ENCODE results near the gene FOXS1.

The FOXS1 gene
- total RNA-seq = 0 to 0.05 (median 0) reads per million in 18 experiments

DNA sequence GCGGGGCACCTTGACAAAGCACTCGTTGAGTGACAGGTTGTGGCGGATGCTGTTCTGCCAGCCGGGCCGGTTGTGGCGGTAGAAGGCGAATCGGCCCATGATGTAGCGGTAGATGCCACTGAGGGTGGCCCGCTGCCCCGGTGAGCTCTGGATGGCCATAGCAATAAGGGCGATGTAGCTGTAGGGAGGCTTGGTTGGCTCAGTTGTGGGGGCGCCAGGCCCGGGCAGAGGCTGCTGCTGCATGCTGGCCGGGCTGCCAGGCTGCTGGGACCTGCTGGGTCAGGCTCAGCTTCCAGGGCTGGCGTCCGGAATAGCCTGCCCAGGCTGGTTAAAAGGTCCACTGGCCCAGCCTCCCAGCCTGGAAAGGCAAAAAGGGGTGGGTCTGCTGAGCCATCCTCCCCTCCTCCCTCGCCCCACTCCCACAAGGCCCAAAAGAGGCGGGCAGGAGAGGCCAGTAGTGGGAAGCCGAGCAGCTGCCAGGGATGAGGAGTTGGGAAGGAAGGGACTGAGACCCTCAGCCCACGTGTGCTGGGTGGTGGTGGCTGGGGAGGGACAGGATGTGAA is at the start of gene FOXS1:
Gene FOXS1 (minus strand): TSS at position 305 of the 564 bp plus-strand sequence. CDS start 62 bp downstream, at position 243.
- DNase-seq = no peak

GRCh38 chr20:31890646-31891045 is 45.2 kb upstream of the FOXS1 start:
- DNase-seq = no peak

DNA sequence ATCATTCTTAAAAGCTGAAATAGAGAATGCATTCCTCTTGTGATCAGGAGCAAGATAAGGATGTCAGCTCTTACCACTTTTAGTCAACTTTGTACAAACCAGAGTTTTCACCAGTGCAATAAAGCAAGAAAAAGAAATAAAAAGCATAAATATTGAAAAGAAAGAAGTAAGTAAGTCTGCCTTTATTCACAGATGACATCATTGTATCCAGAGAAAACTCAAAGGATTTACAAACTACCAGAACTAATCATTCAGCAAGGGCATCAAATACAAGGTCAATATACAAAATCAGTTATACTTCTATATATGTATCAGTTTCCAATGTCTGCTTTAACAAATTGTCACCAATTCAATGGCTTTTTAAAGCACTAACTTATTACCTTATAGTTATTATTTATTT is 38.4 kb upstream of the FOXS1 start:
- DNase-seq = no peak

DNA sequence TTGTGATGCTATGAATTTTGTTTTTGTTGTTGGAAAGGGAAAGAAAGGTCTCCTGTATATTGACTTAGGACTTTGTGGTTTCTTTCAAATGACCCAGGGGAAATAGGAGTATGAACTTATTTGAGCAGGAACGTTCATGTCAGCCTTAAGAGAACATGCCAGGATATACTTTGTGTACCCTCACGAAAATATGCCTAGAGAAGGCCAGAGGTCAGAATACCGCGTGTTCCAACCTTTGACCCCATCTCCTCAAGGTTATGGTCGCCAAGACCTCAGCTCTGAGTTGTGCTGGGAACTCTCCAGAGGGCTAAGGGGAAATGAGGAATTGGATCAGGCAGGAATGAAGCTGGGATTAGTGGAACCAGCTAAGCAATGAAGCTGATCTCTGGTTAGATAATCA is 36.5 kb upstream of the FOXS1 start:
- DNase-seq = no peak

GRCh38 chr20:31879143-31879987 is 34.0 kb upstream of the FOXS1 start:
- DNase-seq = peak; percentile 96 to 98

DNA sequence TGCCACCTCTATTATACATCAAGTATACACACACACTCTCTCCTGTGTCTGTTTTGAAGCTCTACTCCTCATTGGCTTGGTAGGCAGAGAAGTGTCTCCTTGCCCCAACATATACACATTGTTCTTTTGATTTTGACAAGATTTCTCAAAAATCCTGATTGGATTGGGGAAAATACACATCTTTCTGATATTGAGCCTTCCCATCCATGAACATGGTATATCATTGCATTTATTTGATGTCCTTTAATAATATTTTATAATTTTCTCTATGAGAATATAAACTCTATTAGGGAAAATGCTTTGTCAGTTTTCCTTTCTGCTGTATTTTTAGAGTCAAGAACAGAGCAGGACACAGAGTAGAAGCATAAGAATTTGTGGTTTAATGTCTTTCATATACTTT is 32.3 kb upstream of the FOXS1 start:
- DNase-seq = no peak

- DNase-seq = no peak
Measured at GRCh38 chr20:31875671-31876070, 30.3 kb upstream of the FOXS1 start.

DNA sequence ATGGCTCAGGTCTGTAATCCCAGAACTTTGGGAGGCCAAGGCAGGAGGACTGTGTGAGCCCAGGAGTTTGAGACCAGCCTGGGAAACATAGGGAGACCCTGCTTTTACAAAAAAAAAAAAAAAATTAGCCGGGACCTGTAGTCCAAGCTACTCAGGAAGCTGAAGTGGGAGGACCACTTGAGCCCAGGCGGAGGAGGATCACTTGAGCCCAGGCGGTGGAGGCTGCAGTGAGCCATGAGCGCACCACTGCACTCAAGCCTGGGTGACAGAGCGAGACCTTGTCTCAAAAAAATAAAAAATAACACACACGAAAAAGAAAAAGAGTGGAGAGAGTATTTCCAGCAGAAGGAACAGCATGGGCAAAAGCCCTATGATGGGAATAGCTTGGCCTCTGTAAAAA is 27.0 kb upstream of the FOXS1 start:
- DNase-seq = no peak

DNA sequence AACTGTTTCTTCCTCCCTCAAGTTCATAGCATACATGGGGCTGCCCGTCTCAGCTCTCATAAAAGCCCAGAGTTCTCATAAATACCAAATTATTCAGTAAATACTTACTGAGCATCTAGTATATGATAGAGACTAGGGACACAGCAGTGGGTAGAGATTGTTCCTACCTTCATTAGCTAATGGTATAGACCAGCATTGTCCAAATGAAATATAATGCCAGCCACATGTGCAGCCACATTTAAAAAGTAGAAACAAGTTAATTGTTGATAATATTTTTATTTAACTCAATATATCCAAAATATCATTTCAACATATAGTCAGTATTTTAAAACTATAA is 26.2 kb upstream of the FOXS1 start:
- no peak for DNase-seq

GRCh38 chr20:31870726-31871617 is 25.6 kb upstream of the FOXS1 start:
- DNase-seq = no peak

DNA sequence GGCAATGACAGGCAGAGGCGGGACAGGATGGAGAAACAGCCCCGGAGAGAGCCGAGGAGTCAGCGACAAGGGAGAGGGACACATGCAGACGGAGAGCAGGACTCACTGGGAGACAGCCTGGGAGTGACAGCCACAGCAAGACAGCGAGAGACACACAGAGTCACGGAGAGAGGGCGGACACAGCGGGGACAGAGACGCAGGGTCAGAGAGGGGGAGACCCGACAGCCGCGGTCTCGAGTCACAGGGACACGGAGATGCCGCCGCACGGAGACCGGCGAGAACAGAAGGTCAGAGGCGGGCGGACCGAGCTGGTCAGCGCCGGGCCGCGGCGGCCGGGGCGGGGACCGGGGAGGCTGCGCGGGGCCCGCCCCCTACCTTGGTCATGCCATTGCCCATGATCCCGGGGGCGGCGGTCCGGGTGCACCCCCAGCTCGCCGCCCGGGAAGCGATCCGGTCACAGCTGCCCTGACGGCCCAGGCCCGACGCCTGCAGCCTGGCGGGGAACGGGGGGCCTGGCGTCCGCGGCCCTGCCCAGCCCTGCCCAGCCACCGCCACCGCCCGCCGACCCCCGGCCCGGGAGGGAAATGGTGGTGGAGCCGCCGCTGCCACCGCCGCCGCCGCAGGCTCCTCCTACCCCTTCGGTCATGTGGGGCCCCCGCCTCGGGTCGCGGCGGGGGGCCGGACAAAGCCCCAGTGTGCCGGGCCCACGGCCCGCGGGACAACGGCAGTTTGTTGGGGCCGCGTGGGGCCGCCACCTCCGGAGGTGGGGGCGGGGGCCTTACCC is 24.7 kb upstream of the FOXS1 start, which contains the start of the genes DUSP15 and TTLL9:
Gene DUSP15 (minus strand): TSS at position 586 of the 784 bp plus-strand sequence. CDS start 190 bp downstream, at position 396.
Gene TTLL9 (plus strand): TSS at position 693 of the 784 bp plus-strand sequence. CDS start 493 bp downstream, outside the sequence.
- peak; percentile 6 to 32 for DNase-seq

GRCh38 chr20:31869673-31869941 is 24.2 kb upstream of the FOXS1 start:
- DNase-seq = no peak

DNA sequence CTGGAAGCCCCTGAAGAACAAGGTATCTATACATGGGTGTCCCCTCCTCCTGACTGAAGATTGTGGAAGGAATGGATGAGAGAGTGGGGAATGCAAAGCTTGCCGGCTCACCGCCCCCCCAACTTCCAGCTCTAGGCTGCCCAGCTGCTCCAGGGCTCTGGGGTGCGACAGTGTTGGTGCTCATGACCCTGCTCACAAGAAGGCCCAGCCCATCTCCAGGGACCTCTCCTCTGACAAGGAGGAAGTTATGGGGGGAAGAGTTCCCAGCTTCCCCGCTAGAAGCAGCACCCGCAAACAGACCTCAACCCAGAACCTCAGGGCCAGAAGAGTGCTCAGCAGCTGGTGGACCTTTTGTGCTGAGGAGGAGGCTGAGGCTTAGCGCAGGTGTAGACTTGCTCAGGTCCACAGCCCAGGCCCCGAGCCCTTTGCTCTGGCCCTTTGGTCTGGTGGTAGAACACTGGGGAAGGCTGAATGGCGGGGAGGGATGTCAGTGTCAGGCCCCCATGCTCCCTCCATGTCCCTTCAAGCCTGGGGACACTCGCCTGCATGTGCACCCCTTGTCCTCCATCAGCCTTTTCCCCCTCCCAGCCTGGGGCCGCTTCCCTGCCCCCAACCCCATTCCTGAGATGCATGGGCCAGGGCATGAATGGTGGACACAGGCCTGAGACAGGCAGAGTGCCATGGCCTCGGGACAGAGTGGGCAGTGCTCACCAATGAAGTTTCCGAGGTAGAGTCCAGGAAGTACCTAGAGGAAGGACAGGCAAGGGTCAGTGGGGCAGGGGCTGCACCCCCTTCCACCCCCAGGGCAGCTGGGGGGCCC is 23.7 kb upstream of the FOXS1 start:
- DNase-seq = no peak

DNA sequence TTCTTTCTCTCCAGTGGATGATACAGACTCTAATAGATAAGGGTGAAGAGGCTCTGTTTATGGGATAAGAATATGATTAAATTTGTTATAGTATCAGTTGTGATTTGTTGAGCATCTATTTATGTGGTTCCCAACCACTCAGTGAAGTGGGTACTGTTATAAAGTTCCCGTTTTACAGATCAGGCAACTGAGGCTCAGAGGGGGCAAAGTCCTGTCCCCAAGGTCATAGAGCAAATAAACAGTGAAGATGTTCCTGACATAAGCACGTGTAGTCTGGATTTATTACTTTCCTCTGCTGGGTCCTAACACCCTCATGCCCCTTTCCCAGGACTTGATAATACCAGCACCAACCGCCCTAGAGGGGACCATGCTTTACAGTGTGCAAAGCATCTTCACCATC is 20.8 kb upstream of the FOXS1 start:
- no peak for DNase-seq

DNA sequence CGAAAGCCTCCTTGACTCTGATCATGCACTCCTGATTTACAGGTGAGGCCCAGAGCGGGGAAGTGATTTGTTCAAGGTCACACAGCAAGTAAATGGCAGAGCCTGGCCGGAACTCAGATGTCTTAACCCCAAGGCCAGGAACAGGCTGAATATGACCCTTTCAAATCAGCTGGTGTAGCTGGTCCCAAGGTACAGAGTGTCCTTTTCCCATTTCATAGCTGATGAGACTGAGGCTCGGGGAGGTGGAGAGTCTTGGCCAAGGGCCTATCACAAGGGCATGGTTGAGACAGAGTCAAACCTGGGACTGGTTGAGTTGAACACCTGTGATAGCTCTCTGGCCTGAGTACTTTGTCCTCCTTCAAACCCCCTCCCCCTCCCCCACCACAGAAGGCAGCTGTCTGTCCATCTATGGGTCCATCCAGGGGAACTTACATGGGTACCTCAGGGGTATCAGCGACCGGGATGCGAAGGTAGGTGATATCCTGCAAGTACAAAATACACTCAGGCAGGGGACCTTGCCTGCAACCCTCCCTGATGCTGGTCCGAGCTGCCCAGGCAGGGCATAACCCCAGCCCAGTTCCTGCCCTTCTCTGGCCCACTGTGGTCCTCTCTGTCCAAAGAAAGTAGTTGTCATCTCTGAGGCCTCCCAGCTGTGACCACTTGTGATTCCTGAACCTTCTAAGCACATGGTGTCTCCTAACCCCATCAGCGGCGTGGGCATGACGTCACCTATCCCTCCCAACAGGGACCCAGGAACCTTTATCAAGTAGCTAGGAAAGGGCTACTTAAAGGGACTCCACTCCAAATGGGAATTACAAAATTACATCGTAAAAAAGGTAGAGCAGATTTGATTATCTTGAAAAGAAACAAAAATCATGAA is 19.4 kb upstream of the FOXS1 start:
- no peak for DNase-seq

DNA sequence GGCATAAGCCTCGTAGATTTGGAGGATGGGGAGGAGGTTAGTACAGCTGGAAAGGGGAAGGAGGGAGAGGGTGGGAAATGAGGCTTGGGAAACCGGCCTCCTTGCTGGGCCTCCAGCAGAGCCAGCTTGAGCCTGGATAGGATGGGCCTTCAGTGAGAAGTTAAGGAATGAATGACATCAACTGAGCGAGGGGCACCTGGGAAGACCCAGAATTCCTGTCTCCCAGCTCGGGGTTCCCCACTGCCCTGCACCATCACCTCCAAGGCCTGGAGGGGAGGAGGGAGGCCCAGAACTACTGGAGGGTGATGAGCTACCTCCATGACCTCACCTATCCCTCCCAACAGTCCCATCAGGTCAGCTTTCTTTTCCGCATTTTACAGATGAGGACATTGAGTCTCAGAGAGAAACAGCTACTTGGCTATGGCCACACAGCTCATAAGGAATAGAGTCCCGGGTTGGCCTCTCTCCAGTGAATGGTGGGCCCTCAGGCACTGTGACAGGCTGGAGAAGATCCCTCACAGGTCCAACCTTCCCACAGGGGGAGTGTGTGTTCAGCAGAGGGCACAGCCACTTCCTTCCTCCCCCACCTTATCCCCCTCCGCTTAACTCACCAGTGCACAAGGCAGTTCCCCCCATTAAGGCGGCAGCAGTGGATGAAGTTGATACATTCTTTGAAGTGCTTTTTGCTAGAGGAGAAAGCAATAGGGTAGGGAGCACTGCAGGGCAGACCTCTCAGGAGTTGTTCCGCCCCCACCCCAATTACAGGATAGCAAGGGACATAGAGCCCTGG is 18.1 kb upstream of the FOXS1 start:
- no peak for DNase-seq

DNA sequence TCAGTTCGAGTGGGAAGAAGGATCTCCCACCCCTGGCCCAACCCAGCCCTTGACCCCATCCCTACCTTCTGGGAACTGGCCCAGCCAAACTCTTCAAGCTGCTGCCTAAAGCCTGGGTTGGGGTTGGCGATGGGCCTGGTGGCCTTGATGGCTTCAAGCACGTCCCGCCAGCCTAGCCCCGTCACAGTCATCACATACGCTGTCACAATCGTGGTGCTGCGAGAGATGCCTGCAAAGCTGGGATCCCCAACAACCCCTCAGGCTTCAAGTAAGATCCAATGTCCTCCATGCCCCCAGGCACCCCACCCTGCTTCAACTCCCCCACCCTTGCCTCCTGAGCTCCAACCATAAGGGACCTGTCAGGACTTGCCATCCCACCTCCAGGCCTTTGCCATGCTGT is 17.1 kb upstream of the FOXS1 start:
- no peak for DNase-seq

DNA sequence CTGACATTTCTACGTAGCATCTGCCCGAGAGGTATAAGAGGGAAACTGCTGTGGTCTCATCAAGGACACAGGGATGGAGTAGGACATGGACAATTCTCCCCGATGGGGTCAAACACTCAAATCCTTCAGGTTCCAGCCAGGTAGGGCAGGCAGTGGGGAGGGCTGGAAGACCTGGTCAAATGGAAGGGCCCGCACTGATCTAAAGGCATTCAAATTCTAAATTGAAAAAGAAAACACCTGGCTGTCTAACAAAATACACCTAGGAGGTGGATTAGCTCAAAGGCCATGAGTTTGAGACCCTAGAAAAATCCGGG is 16.7 kb upstream of the FOXS1 start:
- no peak for DNase-seq

DNA sequence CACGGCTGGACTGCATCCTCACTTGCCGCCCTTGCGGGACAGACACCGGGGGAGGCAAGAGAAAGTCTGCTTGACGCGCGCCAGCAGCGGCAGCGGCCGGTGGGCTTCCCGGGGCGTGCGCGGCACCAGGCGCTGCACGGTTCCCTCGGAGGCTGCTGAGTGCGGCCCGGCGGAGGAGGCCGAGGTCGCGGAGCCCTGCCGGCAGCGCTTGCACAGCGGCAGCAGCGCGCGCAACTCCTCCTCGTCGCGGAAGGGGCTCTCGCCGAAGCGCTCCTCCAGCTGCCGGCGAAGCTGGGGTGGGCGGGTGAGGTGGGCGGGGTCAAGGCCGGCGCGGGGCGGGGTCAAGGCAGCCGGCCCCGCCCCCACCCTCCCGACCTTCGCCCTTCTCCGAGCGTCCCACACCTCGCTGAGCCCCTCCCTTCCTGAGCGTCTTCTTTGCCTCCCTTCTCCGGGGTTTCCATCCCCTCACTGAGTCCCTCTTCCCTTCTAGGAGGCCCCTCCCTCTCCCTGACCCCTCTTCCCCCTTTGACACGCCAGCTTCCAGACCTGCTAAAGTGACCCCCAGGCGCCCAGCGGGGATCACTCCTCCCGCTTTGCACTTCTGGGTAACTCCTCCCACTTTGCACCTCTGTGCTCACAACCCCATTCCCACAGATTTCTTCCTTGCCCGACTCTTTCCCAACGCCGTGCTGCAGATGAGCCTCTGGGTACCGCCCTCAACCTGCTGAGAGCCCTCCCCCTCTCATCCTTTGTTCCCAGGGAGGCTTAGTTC is 16.2 kb upstream of the FOXS1 start:
- DNase-seq = peak; percentile 53 to 70

Measured in inflammatory macrophage (primary cell).